GM19240 (cell line): ENCODE measurements around the gene SFT2D1.

Experiments
- DNase-seq: peaks from one replicate; pipeline ENCODE4 v3.0.0; 2011; ENCODE audit warnings: low spot score; ENCODE audit not compliant: insufficient read length

Gene SFT2D1

GRCh38 chr6:166307082-166308032 lies 35.0 kb downstream of the SFT2D1 start:
- DNase-seq, result no peak

- DNase-seq, result no peak
Observed at GRCh38 chr6:166306378-166307081, 35.8 kb downstream of the SFT2D1 start.

GRCh38 chr6:166305562-166306117 lies 36.7 kb downstream of the SFT2D1 start:
- no peak for DNase-seq

GRCh38 chr6:166304106-166304505 lies 38.2 kb downstream of the SFT2D1 start:
- no peak for DNase-seq

- DNase-seq, result no peak
Observed at GRCh38 chr6:166301611-166302529, 40.5 kb downstream of the SFT2D1 start.

GRCh38 chr6:166300357-166300987 lies 41.9 kb downstream of the SFT2D1 start:
- DNase-seq, result no peak

- DNase-seq, result no peak
Observed at GRCh38 chr6:166297606-166298005, 44.7 kb downstream of the SFT2D1 start.

GRCh38 chr6:166296035-166296883 lies 46.1 kb downstream of the SFT2D1 start:
- DNase-seq, result no peak

GRCh38 chr6:166293731-166294584 lies 48.4 kb downstream of the SFT2D1 start:
- DNase-seq, result no peak

DNA sequence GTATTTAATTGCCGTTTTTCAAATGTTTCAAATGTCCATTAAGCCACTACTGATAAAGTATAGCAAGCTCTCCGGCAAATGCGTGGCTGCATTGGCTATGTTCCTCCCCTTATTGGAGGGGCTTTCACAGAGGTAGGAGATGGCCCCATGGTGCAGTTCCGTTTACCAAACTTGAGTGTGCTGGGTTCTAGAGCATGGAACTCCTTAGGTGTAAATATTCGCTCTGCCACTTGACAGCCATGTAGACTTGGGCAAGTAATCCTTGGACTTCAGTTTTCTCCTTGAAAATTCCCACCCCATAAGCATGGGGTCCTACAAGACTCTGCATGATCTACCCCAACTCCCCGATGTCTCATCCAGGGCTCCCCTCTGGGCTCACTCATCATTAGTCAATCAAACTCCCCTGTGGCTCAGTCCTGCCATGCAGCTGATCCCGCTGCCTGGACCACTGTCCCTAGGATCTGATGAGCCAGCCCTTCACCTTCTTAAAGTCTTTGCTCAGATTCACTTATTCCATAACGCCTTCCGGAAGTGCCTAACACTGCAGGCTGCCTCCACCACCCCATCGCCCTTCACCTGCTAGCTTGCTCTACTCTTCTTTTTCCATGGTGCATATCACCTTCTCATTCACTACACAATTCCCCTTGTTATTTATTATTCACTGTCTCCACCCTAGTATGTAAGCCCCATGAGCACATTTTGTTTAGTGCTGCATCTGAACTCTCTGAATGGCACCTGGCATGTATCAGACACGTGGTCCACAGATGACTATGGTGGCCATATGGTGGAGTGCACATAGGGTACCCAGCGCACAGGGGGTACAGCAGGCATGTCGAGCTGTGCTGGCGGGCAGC lies 52.9 kb downstream of the SFT2D1 start:
- no peak for DNase-seq

DNA sequence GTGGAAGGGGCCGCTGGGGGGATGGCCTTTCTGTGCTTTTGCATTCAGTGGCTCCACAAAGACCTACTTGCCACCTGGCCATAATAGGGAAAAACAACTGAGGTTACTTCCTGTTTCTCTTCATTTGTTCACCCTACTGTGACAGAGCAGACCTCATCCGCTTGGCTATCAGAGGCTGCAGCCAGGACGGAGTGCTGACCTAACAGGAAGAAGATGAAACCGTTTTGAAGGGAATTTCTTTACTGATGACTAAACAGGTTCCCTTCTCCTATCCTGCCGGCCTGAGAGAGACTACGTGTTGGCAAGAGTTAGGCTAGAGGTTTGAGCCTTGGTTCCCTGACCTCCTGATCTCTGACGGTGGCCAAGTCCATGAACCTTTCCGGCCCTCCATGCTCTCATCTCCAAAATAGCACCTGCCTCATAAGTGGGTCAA lies 55.5 kb downstream of the SFT2D1 start:
- peak; percentile 48 for DNase-seq

DNA sequence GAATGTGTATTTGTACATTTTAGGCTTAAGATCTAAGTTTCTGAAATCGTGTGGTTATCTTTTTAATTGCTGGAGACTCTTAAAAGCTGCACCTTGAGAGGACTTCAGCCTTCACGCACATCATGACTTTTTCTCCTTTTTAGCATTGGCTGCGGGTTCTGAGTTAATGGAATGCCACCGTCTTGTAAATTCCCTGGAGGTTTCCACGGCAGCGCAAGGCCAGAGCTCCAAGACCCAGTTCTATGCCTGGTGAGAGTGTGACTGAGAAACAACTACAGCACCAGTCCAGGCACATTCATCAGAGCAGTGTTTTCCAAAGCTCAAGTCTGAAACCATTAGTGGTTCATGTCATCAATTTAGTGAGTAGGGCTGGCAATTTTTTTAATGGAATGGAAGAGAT lies 57.1 kb downstream of the SFT2D1 start:
- DNase-seq, result no peak

GRCh38 chr6:166284640-166285039 lies 57.7 kb downstream of the SFT2D1 start:
- DNase-seq, result no peak

- no peak for DNase-seq
Observed at GRCh38 chr6:166282394-166283032, 59.8 kb downstream of the SFT2D1 start.

GRCh38 chr6:166281104-166281503 lies 61.2 kb downstream of the SFT2D1 start:
- DNase-seq, result no peak

DNA sequence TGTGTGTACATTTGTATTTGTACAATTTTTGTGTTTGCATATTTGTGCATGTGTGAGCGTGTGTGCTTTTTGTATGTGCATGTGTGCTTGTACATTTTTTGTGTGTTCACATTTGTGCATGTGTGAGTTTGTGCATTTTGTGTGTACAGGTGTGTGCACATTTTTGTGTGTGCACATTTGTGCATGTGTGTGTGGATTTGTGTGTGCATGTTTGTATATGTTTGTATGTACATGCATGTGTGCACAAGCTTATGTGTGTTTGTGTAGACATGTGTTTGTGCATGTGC lies 63.0 kb downstream of the SFT2D1 start:
- no peak for DNase-seq

DNA sequence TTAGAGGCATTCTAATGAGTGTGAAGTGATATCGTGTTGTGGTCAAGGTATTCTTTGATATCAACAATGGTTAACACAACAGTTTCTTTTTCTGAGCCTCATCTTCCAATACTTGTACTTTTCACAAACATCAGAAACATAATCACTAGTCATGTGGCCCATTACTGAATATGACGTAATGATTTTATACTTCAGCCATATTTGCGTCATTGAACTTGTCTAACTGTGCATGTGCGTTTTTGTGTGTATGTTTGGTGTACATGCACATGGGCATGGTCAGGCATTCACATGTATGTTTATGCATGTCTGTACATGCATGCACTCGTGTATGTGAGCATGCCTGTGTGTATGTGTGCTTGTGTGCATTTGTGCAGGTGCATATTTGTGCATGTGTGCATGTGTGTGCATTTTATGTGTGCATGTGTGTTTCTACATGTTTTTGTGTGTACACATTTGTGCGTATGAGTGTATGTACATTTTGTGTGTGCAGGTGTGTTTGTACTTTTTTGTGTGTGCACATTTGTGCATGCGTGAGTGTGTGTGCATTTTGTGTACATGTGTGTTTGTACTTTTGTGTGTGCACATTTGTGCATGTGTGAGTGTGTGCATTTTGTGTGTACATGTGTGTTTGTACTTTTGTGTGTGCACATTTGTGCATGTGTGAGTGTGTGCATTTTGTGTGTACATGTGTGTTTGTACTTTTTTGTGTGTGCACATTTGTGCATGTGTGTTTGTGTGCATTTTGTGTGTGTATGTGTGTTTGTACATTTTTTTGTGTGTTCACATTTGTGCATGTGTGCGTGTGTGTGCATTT lies 63.6 kb downstream of the SFT2D1 start:
- DNase-seq, result no peak
